NCI-H524 treated with DMSO at 0.1 percent for 48 hours (cell line): ENCODE results near the gene EFTUD2.
A peak's percentile ranks its signal among the peaks of the same experiment; 100 is the strongest.

Source experiments
- DNase-seq: peaks from one replicate; lab custom pipeline; 2025; lab: John Stamatoyannopoulos, UW

EFTUD2 gene

GRCh38 chr17:44925731-44926697 is 26.8 kb upstream of the EFTUD2 start:
- DNase-seq: no peak

GRCh38 chr17:44924107-44924544 is 24.9 kb upstream of the EFTUD2 start:
- DNase-seq: no peak

GRCh38 chr17:44922746-44923470 is 23.7 kb upstream of the EFTUD2 start:
- DNase-seq: no peak

- no peak for DNase-seq
Measured at GRCh38 chr17:44922136-44922535, 22.9 kb upstream of the EFTUD2 start.

- DNase-seq: no peak
Measured at GRCh38 chr17:44921122-44921882, 22.1 kb upstream of the EFTUD2 start.

- DNase-seq: no peak
Measured at GRCh38 chr17:44920565-44920940, 21.3 kb upstream of the EFTUD2 start.

- no peak for DNase-seq
Measured at GRCh38 chr17:44919885-44920564, 20.8 kb upstream of the EFTUD2 start.

GRCh38 chr17:44919411-44919810 is 20.2 kb upstream of the EFTUD2 start:
- no peak for DNase-seq

- no peak for DNase-seq
Measured at GRCh38 chr17:44918006-44918405, 18.8 kb upstream of the EFTUD2 start.

- DNase-seq: no peak
Measured at GRCh38 chr17:44917456-44917855, 18.2 kb upstream of the EFTUD2 start.

GRCh38 chr17:44916781-44917241 is 17.6 kb upstream of the EFTUD2 start:
- no peak for DNase-seq

GRCh38 chr17:44915862-44916780 is 16.9 kb upstream of the EFTUD2 start:
- DNase-seq: no peak

- no peak for DNase-seq
Measured at GRCh38 chr17:44915321-44915726, 16.1 kb upstream of the EFTUD2 start, which contains the start of gene GFAP. Gene GFAP (minus strand): TSS chr17:44915500. CDS start chr17:44915486, 14 bp downstream.

GRCh38 chr17:44914698-44915271 is 15.5 kb upstream of the EFTUD2 start:
- no peak for DNase-seq

GRCh38 chr17:44914148-44914547 is 14.9 kb upstream of the EFTUD2 start:
- no peak for DNase-seq

- no peak for DNase-seq
Measured at GRCh38 chr17:44913676-44914075, 14.4 kb upstream of the EFTUD2 start.

- DNase-seq: no peak
Measured at GRCh38 chr17:44912763-44913544, 13.7 kb upstream of the EFTUD2 start.

- peak; percentile 36 for DNase-seq
Measured at GRCh38 chr17:44911133-44912001, 12.1 kb upstream of the EFTUD2 start.
